Stimulated activated CD4-positive, alpha-beta T cell treated with anti-CD3 and anti-CD28 coated beads, Interleukin-1b, Interleukin-23, amount 100 ng/mL, for 4 hours (primary cell): ENCODE measurements around the gene RNASEH2C.
"Not testable (repeated sequence)": the region's sequence is repeated elsewhere in the genome, so short reads cannot be mapped to it uniquely, and the experiment has no call there.

Experiments used
- DNase-seq, 2 donors: peaks; one replicate each; pipeline ENCODE4 v3.0.0-alpha.2; 2020; ENCODE audit warnings: low read depth in 2 of 2

RNASEH2C gene

GRCh38 chr11:65683480-65683879, 37.1 kb downstream of the RNASEH2C start:
- not testable (repeated sequence) for DNase-seq

- DNase-seq = no peak
These were observed 40.3 kb downstream of the RNASEH2C start for GRCh38 chr11:65680192-65680743.

- DNase-seq = no peak
These were observed 47.6 kb downstream of the RNASEH2C start for GRCh38 chr11:65672982-65673381.

GRCh38 chr11:65672180-65672860, 48.3 kb downstream of the RNASEH2C start:
- no peak for DNase-seq
